HG02870 (cell line): ENCODE measurements around the gene CABS1.

Experiments used
- ATAC-seq: cut with Tn5 transposase; IDR thresholded peaks from one replicate; pipeline ENCODE4 v1.9.1; 2021; ENCODE audit warnings: mild to moderate bottlenecking, moderate library complexity; ENCODE audit not compliant: unreplicated experiment

The CABS1 gene

GRCh38 chr4:70380578-70380977 lies 45.8 kb downstream of the CABS1 start:
- ATAC-seq, result no peak

GRCh38 chr4:70382691-70383181 lies 48.0 kb downstream of the CABS1 start, which contains the start of gene SMR3B:
Gene SMR3B (plus strand): TSS chr4:70383131. CDS start chr4:70384511, 1,380 bp downstream.
- no peak for ATAC-seq
